HepG2 (cell line): Measurements from ENCODE around the gene TUBA8.

Source experiments
- AHDC1 ChIP-seq: sonication (generic); formaldehyde crosslinking; IDR thresholded peaks from 2 replicates; pipeline ENCODE4 v1.5.1; 2020; ENCODE audit warnings: mild to moderate bottlenecking, missing genetic modification reagents, borderline replicate concordance
- ETV5 ChIP-seq: IDR thresholded peaks from 2 replicates; pipeline ENCODE4 v1.6.1; 2018; ENCODE audit warnings: missing biosample characterization, missing genetic modification reagents, inconsistent platforms, borderline replicate concordance
- IKZF1 ChIP-seq: fragments of 450-650 bp; IDR thresholded peaks from 2 replicates; pipeline ENCODE4 v1.7.1; 2016
- MAFK ChIP-seq, 2 experiments: IDR thresholded peaks in 1 of 2; conservative IDR thresholded peaks in 1 of 2; 2 replicates each; pipeline ENCODE4 v1.6.1; 2011; ENCODE audit warnings: improper control_type of control experiment in 2 of 2, low read length in 2 of 2
- MIER3 ChIP-seq: IDR thresholded peaks from 2 replicates; pipeline ENCODE4 v1.6.1; 2016; ENCODE audit warnings: missing compliant biosample characterization, borderline replicate concordance
- MXI1 ChIP-seq: IDR thresholded peaks from 3 replicates; pipeline ENCODE4 v1.6.1; 2012; ENCODE audit warnings: low read depth, low read length, inconsistent platforms, borderline replicate concordance
- POLR2A ChIP-seq, 2 experiments: IDR thresholded peaks; 2 replicates each; pipeline ENCODE4 v1.6.1; 2011; ENCODE audit warnings: low read depth in 2 of 2, low read length in 2 of 2, mild to moderate bottlenecking in 1 of 2, moderate library complexity in 1 of 2; ENCODE audit not compliant: insufficient read depth in 1 of 2
- RAD21 ChIP-seq: fragments of 450-650 bp; formaldehyde crosslinking; IDR thresholded peaks from 2 replicates; pipeline ENCODE4 v1.5.0; 2020; ENCODE audit warnings: mild to moderate bottlenecking
- ZNF512 ChIP-seq: sonication (generic); formaldehyde crosslinking; IDR thresholded peaks from 2 replicates; pipeline ENCODE4 v1.4.0; 2020; ENCODE audit warnings: mild to moderate bottlenecking, missing genetic modification reagents
- ZNF564 ChIP-seq: sonication (generic); formaldehyde crosslinking; IDR thresholded peaks from 2 replicates; pipeline ENCODE4 v1.8.1; 2023; ENCODE audit warnings: mild to moderate bottlenecking, missing genetic modification reagents
- ZNF577 ChIP-seq: sonication (generic); formaldehyde crosslinking; IDR thresholded peaks from 2 replicates; pipeline ENCODE4 v1.4.0; 2020; ENCODE audit warnings: mild to moderate bottlenecking, low read depth, missing genetic modification reagents, borderline replicate concordance
- TF ChIP-seq, protein P1 (sequence below): sonication (generic); formaldehyde crosslinking; IDR thresholded peaks from 2 replicates; pipeline ENCODE4 v1.8.0; 2022; ENCODE audit warnings: mild to moderate bottlenecking, missing genetic modification reagents, moderate library complexity
- TF ChIP-seq, protein P2 (sequence below): sonication (generic); formaldehyde crosslinking; IDR thresholded peaks from 2 replicates; pipeline ENCODE4 v1.4.0; 2020; ENCODE audit warnings: mild to moderate bottlenecking, missing genetic modification reagents
- TF ChIP-seq, protein P3 (sequence below): sonication (generic); formaldehyde crosslinking; IDR thresholded peaks from 2 replicates; pipeline ENCODE4 v1.5.0; 2020; ENCODE audit warnings: mild to moderate bottlenecking, missing genetic modification reagents, moderate library complexity

DNA sequence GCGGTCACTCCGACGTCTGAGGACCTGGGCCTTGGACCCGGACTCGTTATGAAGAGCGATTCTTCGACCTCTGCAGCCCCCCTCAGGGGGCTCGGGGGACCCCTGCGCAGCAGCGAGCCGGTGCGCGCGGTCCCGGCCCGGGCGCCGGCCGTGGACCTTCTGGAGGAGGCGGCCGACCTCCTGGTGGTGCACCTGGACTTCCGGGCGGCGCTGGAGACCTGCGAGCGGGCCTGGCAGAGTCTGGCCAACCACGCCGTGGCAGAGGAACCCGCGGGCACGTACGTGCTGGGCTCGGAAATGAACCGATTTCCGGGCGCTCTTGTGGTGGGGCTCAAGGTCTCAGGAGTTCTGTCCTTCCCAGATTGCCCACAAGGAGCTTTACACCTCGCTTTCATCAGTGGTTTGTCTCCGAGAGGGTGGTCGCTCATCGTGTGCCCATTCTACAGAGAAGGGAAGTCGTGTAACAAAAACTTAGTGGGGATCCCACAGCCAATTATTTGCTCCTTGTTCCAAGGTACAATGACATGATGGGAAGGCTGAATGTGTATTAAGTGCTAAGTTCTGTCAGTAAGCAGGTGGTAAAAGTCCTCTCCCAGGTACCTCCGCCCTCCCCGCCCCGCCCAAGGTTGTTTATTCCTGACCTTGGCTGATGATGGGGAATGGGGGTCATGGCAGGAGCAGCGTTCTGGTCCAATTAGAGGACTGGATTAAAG lies 32.1 kb upstream of the TUBA8 start:
- TF ChIP-seq ZNF577 (CRISPR knock-in tag) (no peak), ZNF512 (CRISPR knock-in tag) (no peak), POLR2A (IDR thresholded peaks at IDR 0.05; ENCODE audit: insufficient read depth in 1 of 2, low read depth in 2 of 2, low read length in 2 of 2) (peak in 1 of 2 experiments; percentile 16; a peak in 1 of 4 replicates), AHDC1 (CRISPR knock-in tag) (no peak), MXI1 (peak; percentile 41; the same call in 1 of the 3 replicates), MIER3 (no peak), RAD21 (CRISPR knock-in tag) (no peak), ETV5 (CRISPR knock-in tag) (peak; percentile 62; the same call in 1 of the 2 replicates), ZNF564 (no peak), MAFK (conservative IDR thresholded peaks at IDR 0.05 in 1 of 2, IDR thresholded peaks at IDR 0.05 in 1 of 2; ENCODE audit: low read length in 2 of 2) (no peak), IKZF1 (no peak)
- TF ChIP-seq, protein P1, sequence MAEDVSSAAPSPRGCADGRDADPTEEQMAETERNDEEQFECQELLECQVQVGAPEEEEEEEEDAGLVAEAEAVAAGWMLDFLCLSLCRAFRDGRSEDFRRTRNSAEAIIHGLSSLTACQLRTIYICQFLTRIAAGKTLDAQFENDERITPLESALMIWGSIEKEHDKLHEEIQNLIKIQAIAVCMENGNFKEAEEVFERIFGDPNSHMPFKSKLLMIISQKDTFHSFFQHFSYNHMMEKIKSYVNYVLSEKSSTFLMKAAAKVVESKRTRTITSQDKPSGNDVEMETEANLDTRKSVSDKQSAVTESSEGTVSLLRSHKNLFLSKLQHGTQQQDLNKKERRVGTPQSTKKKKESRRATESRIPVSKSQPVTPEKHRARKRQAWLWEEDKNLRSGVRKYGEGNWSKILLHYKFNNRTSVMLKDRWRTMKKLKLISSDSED (CRISPR knock-in tag): no peak
- TF ChIP-seq, protein P2, sequence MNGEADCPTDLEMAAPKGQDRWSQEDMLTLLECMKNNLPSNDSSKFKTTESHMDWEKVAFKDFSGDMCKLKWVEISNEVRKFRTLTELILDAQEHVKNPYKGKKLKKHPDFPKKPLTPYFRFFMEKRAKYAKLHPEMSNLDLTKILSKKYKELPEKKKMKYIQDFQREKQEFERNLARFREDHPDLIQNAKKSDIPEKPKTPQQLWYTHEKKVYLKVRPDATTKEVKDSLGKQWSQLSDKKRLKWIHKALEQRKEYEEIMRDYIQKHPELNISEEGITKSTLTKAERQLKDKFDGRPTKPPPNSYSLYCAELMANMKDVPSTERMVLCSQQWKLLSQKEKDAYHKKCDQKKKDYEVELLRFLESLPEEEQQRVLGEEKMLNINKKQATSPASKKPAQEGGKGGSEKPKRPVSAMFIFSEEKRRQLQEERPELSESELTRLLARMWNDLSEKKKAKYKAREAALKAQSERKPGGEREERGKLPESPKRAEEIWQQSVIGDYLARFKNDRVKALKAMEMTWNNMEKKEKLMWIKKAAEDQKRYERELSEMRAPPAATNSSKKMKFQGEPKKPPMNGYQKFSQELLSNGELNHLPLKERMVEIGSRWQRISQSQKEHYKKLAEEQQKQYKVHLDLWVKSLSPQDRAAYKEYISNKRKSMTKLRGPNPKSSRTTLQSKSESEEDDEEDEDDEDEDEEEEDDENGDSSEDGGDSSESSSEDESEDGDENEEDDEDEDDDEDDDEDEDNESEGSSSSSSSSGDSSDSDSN (CRISPR knock-in tag): peak; percentile 64
- TF ChIP-seq, protein P3, sequence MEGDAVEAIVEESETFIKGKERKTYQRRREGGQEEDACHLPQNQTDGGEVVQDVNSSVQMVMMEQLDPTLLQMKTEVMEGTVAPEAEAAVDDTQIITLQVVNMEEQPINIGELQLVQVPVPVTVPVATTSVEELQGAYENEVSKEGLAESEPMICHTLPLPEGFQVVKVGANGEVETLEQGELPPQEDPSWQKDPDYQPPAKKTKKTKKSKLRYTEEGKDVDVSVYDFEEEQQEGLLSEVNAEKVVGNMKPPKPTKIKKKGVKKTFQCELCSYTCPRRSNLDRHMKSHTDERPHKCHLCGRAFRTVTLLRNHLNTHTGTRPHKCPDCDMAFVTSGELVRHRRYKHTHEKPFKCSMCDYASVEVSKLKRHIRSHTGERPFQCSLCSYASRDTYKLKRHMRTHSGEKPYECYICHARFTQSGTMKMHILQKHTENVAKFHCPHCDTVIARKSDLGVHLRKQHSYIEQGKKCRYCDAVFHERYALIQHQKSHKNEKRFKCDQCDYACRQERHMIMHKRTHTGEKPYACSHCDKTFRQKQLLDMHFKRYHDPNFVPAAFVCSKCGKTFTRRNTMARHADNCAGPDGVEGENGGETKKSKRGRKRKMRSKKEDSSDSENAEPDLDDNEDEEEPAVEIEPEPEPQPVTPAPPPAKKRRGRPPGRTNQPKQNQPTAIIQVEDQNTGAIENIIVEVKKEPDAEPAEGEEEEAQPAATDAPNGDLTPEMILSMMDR (CRISPR knock-in tag): peak; percentile 35; the same call in 1 of the 2 replicates
